ENCODE measurements around the gene POLK. TPM values are rescaled to one million over a fixed set of nuclear protein-coding genes. Genes with fewer than 3 reads are reported as not detected.
"Not testable (repeated sequence)": the region's sequence is repeated elsewhere in the genome, so short reads cannot be mapped to it uniquely, and the experiment has no call there.

Gene POLK
- total and polyA plus RNA-seq, 5 donors from 2014 or later: 19.8 to 33.6 (median 24.1) TPM

DNA sequence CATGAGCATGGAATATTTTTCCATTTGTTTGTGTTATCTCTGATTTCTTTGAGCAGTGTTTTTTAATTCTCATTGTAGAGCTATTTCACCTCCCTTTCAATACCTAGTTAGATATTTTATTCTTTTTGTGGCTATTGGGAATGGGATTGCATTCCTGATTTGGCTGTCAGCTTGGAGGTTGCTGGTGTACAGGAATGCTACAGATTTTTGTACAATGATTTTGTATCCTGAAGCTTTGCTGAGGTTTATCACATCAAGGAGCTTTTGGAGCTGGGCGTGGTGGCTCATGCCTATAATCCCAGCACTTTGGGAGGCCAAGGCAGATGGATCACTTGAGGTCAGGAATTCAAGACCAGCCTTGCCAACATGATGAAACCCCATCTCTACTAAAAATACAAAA is 22.0 kb downstream of the POLK start:
- H3K4me1 Mint-ChIP-seq: peaks cover 10 to 44% (median 33%) of the 10 kb centered on the region in 4 donors
- not testable (repeated sequence) for H3K4me3 ChIP-seq (ENCODE audit: low read depth, low read length); ATAC-seq (ENCODE audit: low read depth in 2 of 2); DNase-seq; H3K36me3 ChIP-seq (ENCODE audit: control insufficient read depth, insufficient read depth, low read length); H3K27ac ChIP-seq (ENCODE audit: insufficient read depth, low read length, poor library complexity, severe bottlenecking); H3K27me3 Mint-ChIP-seq; H3K4me3 Mint-ChIP-seq; H3K4me1 ChIP-seq (ENCODE audit: control insufficient read depth, insufficient read depth, low read length, poor library complexity, severe bottlenecking); H3K27ac Mint-ChIP-seq; H3K27me3 ChIP-seq (ENCODE audit: control insufficient read depth, insufficient read depth, low read length)
- peaks cover 33% of the 10 kb centered on the region for H3K36me3 Mint-ChIP-seq
- H3K9me3 ChIP-seq (ENCODE audit: control insufficient read depth in 2 of 2, low read length in 2 of 2): peaks cover 8 to 12% of the 10 kb centered on the region in 2 experiments
- peaks cover 0 to 14% (median 4%) of the 10 kb centered on the region in 7 donors for H3K9me3 Mint-ChIP-seq

DNA sequence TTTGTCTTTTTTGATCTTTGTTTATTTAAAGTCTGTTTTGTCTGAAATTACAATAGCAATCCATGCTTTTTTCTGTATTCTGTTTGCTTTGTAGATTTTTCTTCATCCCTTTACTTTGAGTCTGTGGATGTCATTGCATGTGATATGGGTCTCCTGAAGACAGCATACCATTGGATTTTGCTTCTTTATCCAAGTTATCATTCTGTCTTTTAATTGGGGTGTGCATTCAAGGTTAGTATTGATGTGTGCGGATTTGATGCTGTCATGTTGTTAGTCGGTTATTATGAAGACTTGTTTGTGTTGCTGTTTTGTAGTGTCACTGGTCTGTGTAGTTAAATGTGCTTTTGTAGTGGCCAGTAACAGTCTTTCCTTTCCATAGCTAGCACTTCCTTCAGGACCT is 23.0 kb downstream of the POLK start:
- Histone ChIP-seq H3K9me3 (ENCODE audit: control insufficient read depth in 2 of 2, low read length in 2 of 2) (peaks cover 8 to 12% of the 10 kb centered on the region in 2 experiments), H3K27ac (ENCODE audit: insufficient read depth, low read length, poor library complexity, severe bottlenecking) (no peak overlapping the region), H3K36me3 (ENCODE audit: control insufficient read depth, insufficient read depth, low read length) (no peaks in the 10 kb centered on the region), H3K4me3 (ENCODE audit: low read depth, low read length) (no peak overlapping the region), H3K27me3 (ENCODE audit: control insufficient read depth, insufficient read depth, low read length) (no peaks in the 10 kb centered on the region), H3K4me1 (ENCODE audit: control insufficient read depth, insufficient read depth, low read length, poor library complexity, severe bottlenecking) (no peaks in the 10 kb centered on the region)
- Mint-ChIP-seq H3K27ac (no peak overlapping the region), H3K4me1 (peaks cover 13 to 44% (median 30%) of the 10 kb centered on the region in 4 donors), H3K36me3 (peaks cover 33% of the 10 kb centered on the region), H3K27me3 (no peaks in the 10 kb centered on the region), H3K9me3 (peaks cover 0 to 14% (median 4%) of the 10 kb centered on the region in 7 donors), H3K4me3 (no peak overlapping the region)
- ATAC-seq (ENCODE audit: low read depth in 2 of 2) (no peak), DNase-seq (no peak)

DNA sequence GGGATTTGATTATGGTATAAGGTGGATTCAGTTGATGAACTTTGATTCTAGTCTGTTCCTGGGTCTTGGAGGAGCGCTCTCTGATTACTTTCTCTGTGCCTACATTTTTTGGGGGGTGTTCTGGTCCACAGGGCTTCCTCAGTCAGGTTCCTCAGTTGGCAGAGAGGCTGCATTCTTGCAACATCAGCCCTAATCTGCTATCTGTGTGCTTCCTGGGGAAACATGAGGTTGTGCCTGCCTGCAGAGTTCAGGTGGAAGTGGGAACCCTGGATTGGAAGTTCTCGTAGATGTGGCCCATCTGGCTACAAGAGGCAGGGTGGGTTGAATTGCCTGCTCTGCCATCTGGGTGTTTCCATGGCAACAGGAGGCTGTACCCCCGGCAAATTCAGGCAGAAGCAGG is 24.5 kb downstream of the POLK start:
- Histone ChIP-seq H3K27ac (ENCODE audit: insufficient read depth, low read length, poor library complexity, severe bottlenecking) (no peak overlapping the region), H3K4me3 (ENCODE audit: low read depth, low read length) (no peak overlapping the region), H3K36me3 (ENCODE audit: control insufficient read depth, insufficient read depth, low read length) (no peaks in the 10 kb centered on the region), H3K4me1 (ENCODE audit: control insufficient read depth, insufficient read depth, low read length, poor library complexity, severe bottlenecking) (no peaks in the 10 kb centered on the region), H3K27me3 (ENCODE audit: control insufficient read depth, insufficient read depth, low read length) (no peaks in the 10 kb centered on the region), H3K9me3 (ENCODE audit: control insufficient read depth in 2 of 2, low read length in 2 of 2) (peaks cover 8 to 12% of the 10 kb centered on the region in 2 experiments)
- Mint-ChIP-seq H3K9me3 (peaks cover 0 to 14% (median 4%) of the 10 kb centered on the region in 7 donors), H3K27ac (peak overlapping the region in 1 of 3 donors; percentile 76), H3K4me1 (peaks cover 16 to 49% (median 29%) of the 10 kb centered on the region in 4 donors), H3K27me3 (no peaks in the 10 kb centered on the region), H3K4me3 (peak overlapping the region in 1 of 4 donors; percentile 26), H3K36me3 (peaks cover 33% of the 10 kb centered on the region)
- DNase-seq (no peak), ATAC-seq (ENCODE audit: low read depth in 2 of 2) (no peak)

DNA sequence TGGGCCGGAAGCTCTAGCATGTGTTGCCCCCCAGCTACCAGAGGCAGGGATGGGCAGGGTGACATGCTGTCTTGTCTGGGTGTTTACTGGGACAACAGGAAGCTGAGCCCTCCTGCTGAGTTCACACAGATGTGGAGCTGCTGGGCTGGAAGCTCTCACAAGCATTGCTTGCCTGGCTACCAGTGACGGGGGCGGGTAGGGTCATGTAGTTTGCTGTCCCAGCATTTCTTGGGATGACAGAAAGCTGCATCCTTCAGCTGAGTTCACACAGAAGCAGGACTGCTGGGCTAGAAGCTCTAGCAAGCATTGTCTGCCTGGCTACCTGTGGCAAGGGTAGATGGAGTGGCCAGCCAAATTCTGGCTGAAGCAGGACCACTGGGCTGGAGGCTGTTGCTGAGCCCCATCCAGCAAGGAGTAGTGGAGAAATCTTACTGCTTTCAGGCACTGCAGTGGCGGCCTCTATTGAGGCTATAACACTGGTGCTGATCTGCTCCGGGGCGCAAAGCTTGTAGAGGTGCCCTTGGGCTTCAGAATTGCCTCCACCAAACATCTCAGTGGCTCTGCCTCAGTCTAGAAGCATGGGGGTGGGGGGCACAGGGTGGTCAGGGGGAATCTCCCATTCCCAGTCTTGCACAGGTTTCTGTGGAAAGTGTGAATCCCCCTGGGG is 25.1 kb downstream of the POLK start:
- Histone ChIP-seq H3K4me3 (ENCODE audit: low read depth, low read length) (no peak overlapping the region), H3K4me1 (ENCODE audit: control insufficient read depth, insufficient read depth, low read length, poor library complexity, severe bottlenecking) (no peaks in the 10 kb centered on the region), H3K36me3 (ENCODE audit: control insufficient read depth, insufficient read depth, low read length) (no peaks in the 10 kb centered on the region), H3K27ac (ENCODE audit: insufficient read depth, low read length, poor library complexity, severe bottlenecking) (no peak overlapping the region), H3K9me3 (ENCODE audit: control insufficient read depth in 2 of 2, low read length in 2 of 2) (peaks cover 8 to 12% of the 10 kb centered on the region in 2 experiments), H3K27me3 (ENCODE audit: control insufficient read depth, insufficient read depth, low read length) (no peaks in the 10 kb centered on the region)
- H3K36me3 Mint-ChIP-seq: peaks cover 31% of the 10 kb centered on the region
- no peak overlapping the region for H3K27ac Mint-ChIP-seq
- peaks cover 0 to 14% (median 4%) of the 10 kb centered on the region in 7 donors for H3K9me3 Mint-ChIP-seq
- H3K4me3 Mint-ChIP-seq: no peak overlapping the region
- H3K27me3 Mint-ChIP-seq: no peaks in the 10 kb centered on the region
- H3K4me1 Mint-ChIP-seq: peaks cover 16 to 49% (median 29%) of the 10 kb centered on the region in 4 donors
- ATAC-seq (ENCODE audit: low read depth in 2 of 2) (no peak), DNase-seq (no peak)

DNA sequence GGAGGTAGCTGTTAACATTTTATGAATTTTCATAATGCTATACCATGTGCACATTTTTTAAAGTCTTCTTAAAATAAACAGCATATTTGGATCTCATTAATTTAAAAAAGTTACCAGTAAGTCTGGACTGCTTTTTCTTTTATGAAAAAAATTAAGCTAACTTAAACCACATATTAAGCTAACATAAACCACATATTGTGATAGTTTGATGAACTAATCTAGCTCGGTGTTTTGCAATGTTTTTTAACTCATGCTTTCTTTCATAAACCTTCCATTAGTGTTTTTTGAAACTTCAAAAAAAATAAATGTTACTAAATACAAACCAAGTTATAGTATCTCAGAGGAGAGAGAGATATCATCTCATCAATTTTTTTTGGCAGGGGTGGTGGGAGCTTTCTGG is 26.5 kb downstream of the POLK start:
- peaks cover 26% of the 10 kb centered on the region for H3K36me3 Mint-ChIP-seq
- Histone ChIP-seq H3K9me3 (ENCODE audit: control insufficient read depth in 2 of 2, low read length in 2 of 2) (peaks cover 8 to 12% of the 10 kb centered on the region in 2 experiments), H3K4me3 (ENCODE audit: low read depth, low read length) (no peak overlapping the region), H3K27ac (ENCODE audit: insufficient read depth, low read length, poor library complexity, severe bottlenecking) (no peak overlapping the region), H3K36me3 (ENCODE audit: control insufficient read depth, insufficient read depth, low read length) (no peaks in the 10 kb centered on the region), H3K27me3 (ENCODE audit: control insufficient read depth, insufficient read depth, low read length) (no peaks in the 10 kb centered on the region), H3K4me1 (ENCODE audit: control insufficient read depth, insufficient read depth, low read length, poor library complexity, severe bottlenecking) (no peaks in the 10 kb centered on the region)
- H3K9me3 Mint-ChIP-seq: peaks cover 0 to 14% (median 4%) of the 10 kb centered on the region in 7 donors
- no peaks in the 10 kb centered on the region for H3K27me3 Mint-ChIP-seq
- no peak overlapping the region for H3K4me3 Mint-ChIP-seq
- ATAC-seq (ENCODE audit: low read depth in 2 of 2) (no peak), DNase-seq (no peak)
- no peak overlapping the region for H3K27ac Mint-ChIP-seq
- peaks cover 16 to 48% (median 31%) of the 10 kb centered on the region in 4 donors for H3K4me1 Mint-ChIP-seq

DNA sequence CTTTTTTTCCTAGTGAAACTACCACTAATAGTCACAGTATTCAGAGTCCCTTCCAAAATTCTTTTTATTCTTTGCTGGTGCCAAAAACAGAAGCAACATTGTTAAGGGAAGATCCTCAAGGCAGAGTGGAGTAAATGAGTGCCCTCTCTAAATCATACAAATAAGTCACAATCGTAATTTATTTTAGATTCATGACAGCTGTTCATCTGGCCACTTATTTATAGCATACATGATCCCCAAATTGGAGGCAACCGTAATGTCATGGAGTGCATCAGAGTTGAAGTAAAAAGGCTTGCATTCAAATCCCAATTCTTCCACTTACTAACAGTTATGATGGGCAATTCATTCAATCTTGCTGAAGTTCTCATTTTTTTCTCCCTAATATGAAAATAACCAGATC is 33.4 kb downstream of the POLK start:
- Mint-ChIP-seq H3K36me3 (peaks cover 10% of the 10 kb centered on the region), H3K27me3 (no peaks in the 10 kb centered on the region), H3K4me1 (peaks cover 8 to 22% (median 12%) of the 10 kb centered on the region in 4 donors), H3K27ac (no peak overlapping the region), H3K9me3 (no peaks in the 10 kb centered on the region), H3K4me3 (no peak overlapping the region)
- H3K27me3 ChIP-seq (ENCODE audit: control insufficient read depth, insufficient read depth, low read length): no peaks in the 10 kb centered on the region
- H3K9me3 ChIP-seq (ENCODE audit: control insufficient read depth in 2 of 2, low read length in 2 of 2): no peaks in the 10 kb centered on the region
- ATAC-seq (ENCODE audit: low read depth in 2 of 2) (no peak), DNase-seq (no peak)
- peaks cover 7% of the 10 kb centered on the region for H3K36me3 ChIP-seq (ENCODE audit: control insufficient read depth, insufficient read depth, low read length)
- H3K27ac ChIP-seq (ENCODE audit: insufficient read depth, low read length, poor library complexity, severe bottlenecking): no peak overlapping the region
- no peak overlapping the region for H3K4me3 ChIP-seq (ENCODE audit: low read depth, low read length)
- H3K4me1 ChIP-seq (ENCODE audit: control insufficient read depth, insufficient read depth, low read length, poor library complexity, severe bottlenecking): no peaks in the 10 kb centered on the region

DNA sequence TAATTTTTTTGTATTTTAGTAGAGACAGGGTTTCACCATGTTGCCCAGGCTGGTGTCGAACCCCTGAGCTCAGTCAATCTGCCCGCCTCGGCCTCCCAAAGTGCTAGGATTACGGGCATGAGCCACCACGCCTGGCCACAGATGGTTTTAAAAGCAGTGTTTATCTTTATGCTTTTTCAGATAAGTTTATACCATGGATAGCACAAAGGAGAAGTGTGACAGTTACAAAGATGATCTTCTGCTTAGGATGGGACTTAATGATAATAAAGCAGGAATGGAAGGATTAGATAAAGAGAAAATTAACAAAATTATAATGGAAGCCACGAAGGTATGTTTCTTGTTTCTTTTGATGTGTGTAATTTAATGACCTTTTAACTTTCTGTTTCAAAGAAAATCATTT is 35.1 kb downstream of the POLK start:
- H3K4me1 ChIP-seq (ENCODE audit: control insufficient read depth, insufficient read depth, low read length, poor library complexity, severe bottlenecking): no peaks in the 10 kb centered on the region
- DNase-seq (no peak), ATAC-seq (ENCODE audit: low read depth in 2 of 2) (no peak)
- peaks cover 14% of the 10 kb centered on the region for H3K36me3 Mint-ChIP-seq
- no peak overlapping the region for H3K27ac ChIP-seq (ENCODE audit: insufficient read depth, low read length, poor library complexity, severe bottlenecking)
- no peaks in the 10 kb centered on the region for H3K27me3 Mint-ChIP-seq
- H3K27ac Mint-ChIP-seq: no peak overlapping the region
- H3K9me3 ChIP-seq (ENCODE audit: control insufficient read depth in 2 of 2, low read length in 2 of 2): no peaks in the 10 kb centered on the region
- H3K4me3 Mint-ChIP-seq: no peak overlapping the region
- H3K4me1 Mint-ChIP-seq: peaks cover 4 to 26% (median 15%) of the 10 kb centered on the region in 4 donors
- H3K4me3 ChIP-seq (ENCODE audit: low read depth, low read length): no peak overlapping the region
- H3K9me3 Mint-ChIP-seq: peaks cover 0 to 2% (median 0%) of the 10 kb centered on the region in 7 donors
- H3K36me3 ChIP-seq (ENCODE audit: control insufficient read depth, insufficient read depth, low read length): peaks cover 7% of the 10 kb centered on the region
- H3K27me3 ChIP-seq (ENCODE audit: control insufficient read depth, insufficient read depth, low read length): no peaks in the 10 kb centered on the region

DNA sequence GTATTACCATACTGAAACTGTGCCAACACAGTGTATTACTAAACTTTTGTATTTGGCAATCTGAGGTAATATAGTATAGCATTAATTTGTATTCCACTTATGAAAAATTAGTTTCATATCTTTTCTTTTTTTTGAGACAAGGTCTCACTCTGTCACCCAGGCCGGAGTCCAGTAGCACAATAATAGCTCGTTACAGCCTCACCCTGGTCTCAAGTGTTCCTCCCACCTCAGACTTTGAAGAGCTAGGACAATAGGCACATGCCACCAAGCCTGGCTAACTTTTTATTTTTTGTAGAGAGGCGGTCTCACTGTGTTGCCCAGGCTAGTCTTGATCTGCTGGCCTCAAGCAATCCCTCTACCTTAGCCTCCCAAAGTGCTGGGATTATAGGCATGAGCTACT is 36.1 kb downstream of the POLK start:
- ATAC-seq (ENCODE audit: low read depth in 2 of 2) (no peak), DNase-seq (no peak)
- H3K9me3 Mint-ChIP-seq: peaks cover 0 to 2% (median 0%) of the 10 kb centered on the region in 7 donors
- H3K27me3 Mint-ChIP-seq: no peaks in the 10 kb centered on the region
- Histone ChIP-seq H3K27ac (ENCODE audit: insufficient read depth, low read length, poor library complexity, severe bottlenecking) (no peak overlapping the region), H3K9me3 (ENCODE audit: control insufficient read depth in 2 of 2, low read length in 2 of 2) (no peaks in the 10 kb centered on the region), H3K4me1 (ENCODE audit: control insufficient read depth, insufficient read depth, low read length, poor library complexity, severe bottlenecking) (no peaks in the 10 kb centered on the region), H3K36me3 (ENCODE audit: control insufficient read depth, insufficient read depth, low read length) (peaks cover 13% of the 10 kb centered on the region), H3K27me3 (ENCODE audit: control insufficient read depth, insufficient read depth, low read length) (no peaks in the 10 kb centered on the region), H3K4me3 (ENCODE audit: low read depth, low read length) (no peak overlapping the region)
- no peak overlapping the region for H3K4me3 Mint-ChIP-seq
- H3K4me1 Mint-ChIP-seq: peaks cover 5 to 24% (median 14%) of the 10 kb centered on the region in 4 donors
- H3K36me3 Mint-ChIP-seq: peaks cover 14% of the 10 kb centered on the region
- H3K27ac Mint-ChIP-seq: no peak overlapping the region
